Measurements from ENCODE around the gene CSAD. TPM values are rescaled to one million over a fixed set of nuclear protein-coding genes. Genes with fewer than 3 reads are reported as not detected.

CSAD gene
- total and polyA plus RNA-seq, 2 of the 13 experiments (the other 11 are each of a cell fraction or from before 2014, with no cell fraction given), result 7.2 to 23.5 TPM

GRCh38 chr12:53179687-53180219 is 972 bp downstream of the CSAD start (continued):
- TF ChIP-seq, protein P1, sequence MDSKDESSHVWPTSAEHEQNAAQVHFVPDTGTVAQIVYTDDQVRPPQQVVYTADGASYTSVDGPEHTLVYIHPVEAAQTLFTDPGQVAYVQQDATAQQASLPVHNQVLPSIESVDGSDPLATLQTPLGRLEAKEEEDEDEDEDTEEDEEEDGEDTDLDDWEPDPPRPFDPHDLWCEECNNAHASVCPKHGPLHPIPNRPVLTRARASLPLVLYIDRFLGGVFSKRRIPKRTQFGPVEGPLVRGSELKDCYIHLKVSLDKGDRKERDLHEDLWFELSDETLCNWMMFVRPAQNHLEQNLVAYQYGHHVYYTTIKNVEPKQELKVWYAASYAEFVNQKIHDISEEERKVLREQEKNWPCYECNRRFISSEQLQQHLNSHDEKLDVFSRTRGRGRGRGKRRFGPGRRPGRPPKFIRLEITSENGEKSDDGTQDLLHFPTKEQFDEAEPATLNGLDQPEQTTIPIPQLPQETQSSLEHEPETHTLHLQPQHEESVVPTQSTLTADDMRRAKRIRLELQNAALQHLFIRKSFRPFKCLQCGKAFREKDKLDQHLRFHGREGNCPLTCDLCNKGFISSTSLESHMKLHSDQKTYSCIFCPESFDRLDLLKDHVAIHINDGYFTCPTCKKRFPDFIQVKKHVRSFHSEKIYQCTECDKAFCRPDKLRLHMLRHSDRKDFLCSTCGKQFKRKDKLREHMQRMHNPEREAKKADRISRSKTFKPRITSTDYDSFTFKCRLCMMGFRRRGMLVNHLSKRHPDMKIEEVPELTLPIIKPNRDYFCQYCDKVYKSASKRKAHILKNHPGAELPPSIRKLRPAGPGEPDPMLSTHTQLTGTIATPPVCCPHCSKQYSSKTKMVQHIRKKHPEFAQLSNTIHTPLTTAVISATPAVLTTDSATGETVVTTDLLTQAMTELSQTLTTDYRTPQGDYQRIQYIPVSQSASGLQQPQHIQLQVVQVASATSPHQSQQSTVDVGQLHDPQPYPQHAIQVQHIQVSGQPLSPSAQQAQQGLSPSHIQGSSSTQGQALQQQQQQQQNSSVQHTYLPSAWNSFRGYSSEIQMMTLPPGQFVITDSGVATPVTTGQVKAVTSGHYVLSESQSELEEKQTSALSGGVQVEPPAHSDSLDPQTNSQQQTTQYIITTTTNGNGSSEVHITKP (CRISPR knock-in tag; IDR thresholded peaks at IDR 0.05; ENCODE audit: low read depth), result no peak
- TF ChIP-seq ZFX (CRISPR knock-in tag; IDR thresholded peaks at IDR 0.05; ENCODE audit: low read depth), result no peak
- TF ChIP-seq ZNF747 (CRISPR knock-in tag; IDR thresholded peaks at IDR 0.05; ENCODE audit: borderline replicate concordance), result no peak
- TF ChIP-seq, protein P2, sequence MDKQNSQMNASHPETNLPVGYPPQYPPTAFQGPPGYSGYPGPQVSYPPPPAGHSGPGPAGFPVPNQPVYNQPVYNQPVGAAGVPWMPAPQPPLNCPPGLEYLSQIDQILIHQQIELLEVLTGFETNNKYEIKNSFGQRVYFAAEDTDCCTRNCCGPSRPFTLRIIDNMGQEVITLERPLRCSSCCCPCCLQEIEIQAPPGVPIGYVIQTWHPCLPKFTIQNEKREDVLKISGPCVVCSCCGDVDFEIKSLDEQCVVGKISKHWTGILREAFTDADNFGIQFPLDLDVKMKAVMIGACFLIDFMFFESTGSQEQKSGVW (CRISPR knock-in tag; IDR thresholded peaks at IDR 0.05; ENCODE audit: borderline replicate concordance), result 0 out of 2 replicates have a peak, but pooled peaks have one; percentile 16
- no peak for TF ChIP-seq RBAK (CRISPR knock-in tag; IDR thresholded peaks at IDR 0.05)
- TF ChIP-seq EP300 (IDR thresholded peaks at IDR 0.05; ENCODE audit: low read depth in 2 of 2, low read length in 2 of 2), result no peak
- no peak for TF ChIP-seq EP300 (CRISPR knock-in tag; IDR thresholded peaks at IDR 0.05; ENCODE audit: borderline replicate concordance)
- TF ChIP-seq, protein P3, sequence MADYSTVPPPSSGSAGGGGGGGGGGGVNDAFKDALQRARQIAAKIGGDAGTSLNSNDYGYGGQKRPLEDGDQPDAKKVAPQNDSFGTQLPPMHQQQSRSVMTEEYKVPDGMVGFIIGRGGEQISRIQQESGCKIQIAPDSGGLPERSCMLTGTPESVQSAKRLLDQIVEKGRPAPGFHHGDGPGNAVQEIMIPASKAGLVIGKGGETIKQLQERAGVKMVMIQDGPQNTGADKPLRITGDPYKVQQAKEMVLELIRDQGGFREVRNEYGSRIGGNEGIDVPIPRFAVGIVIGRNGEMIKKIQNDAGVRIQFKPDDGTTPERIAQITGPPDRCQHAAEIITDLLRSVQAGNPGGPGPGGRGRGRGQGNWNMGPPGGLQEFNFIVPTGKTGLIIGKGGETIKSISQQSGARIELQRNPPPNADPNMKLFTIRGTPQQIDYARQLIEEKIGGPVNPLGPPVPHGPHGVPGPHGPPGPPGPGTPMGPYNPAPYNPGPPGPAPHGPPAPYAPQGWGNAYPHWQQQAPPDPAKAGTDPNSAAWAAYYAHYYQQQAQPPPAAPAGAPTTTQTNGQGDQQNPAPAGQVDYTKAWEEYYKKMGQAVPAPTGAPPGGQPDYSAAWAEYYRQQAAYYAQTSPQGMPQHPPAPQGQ (CRISPR knock-in tag; IDR thresholded peaks at IDR 0.05; ENCODE audit: borderline replicate concordance), result no peak
- TF ChIP-seq SRY (CRISPR knock-in tag; IDR thresholded peaks at IDR 0.05), result no peak
- peak; percentile 77; the same call in 1 of the 2 replicates for TF ChIP-seq ZC3H4 (CRISPR knock-in tag; IDR thresholded peaks at IDR 0.05; ENCODE audit: borderline replicate concordance)
- TF ChIP-seq HES4 (CRISPR knock-in tag; IDR thresholded peaks at IDR 0.05; ENCODE audit: borderline replicate concordance), result 0 out of 2 replicates have a peak, but pooled peaks have one; percentile 7
- 0 out of 2 replicates have a peak, but pooled peaks have one; percentile 55 for TF ChIP-seq EEA1 (CRISPR knock-in tag; IDR thresholded peaks at IDR 0.05; ENCODE audit: borderline replicate concordance)
- 0 out of 2 replicates have a peak, but pooled peaks have one; percentile 92 for TF ChIP-seq ZNF354B (CRISPR knock-in tag; IDR thresholded peaks at IDR 0.05)
- no peak for TF ChIP-seq MED8 (CRISPR knock-in tag; IDR thresholded peaks at IDR 0.05; ENCODE audit: insufficient replicate concordance)
- TF ChIP-seq MLX (CRISPR knock-in tag; IDR thresholded peaks at IDR 0.05), result no peak
- 0 out of 2 replicates have a peak, but pooled peaks have one; percentile 49 for TF ChIP-seq FOXO4 (CRISPR knock-in tag; conservative IDR thresholded peaks at IDR 0.05)
- 0 out of 2 replicates have a peak, but pooled peaks have one; percentile 6 for TF ChIP-seq TOPORS (CRISPR knock-in tag; IDR thresholded peaks at IDR 0.05)
- TF ChIP-seq TMF1 (CRISPR knock-in tag; IDR thresholded peaks at IDR 0.05; ENCODE audit: low read depth), result 0 out of 2 replicates have a peak, but pooled peaks have one; percentile 20
- TF ChIP-seq ZEB1 (IDR thresholded peaks at IDR 0.05; ENCODE audit: insufficient replicate concordance, low read depth), result no peak
- TF ChIP-seq NR2F6 (IDR thresholded peaks at IDR 0.05), result no peak
- TF ChIP-seq NR2F6 (CRISPR knock-in tag; IDR thresholded peaks at IDR 0.05), result 0 out of 2 replicates have a peak, but pooled peaks have one; percentile 5
- 0 out of 2 replicates have a peak, but pooled peaks have one; percentile 60 for TF ChIP-seq DNMT1 (CRISPR knock-in tag; IDR thresholded peaks at IDR 0.05)

Data from HepG2 (cell line).